Hepatocyte (in vitro differentiated cells): Measurements from ENCODE around the gene CDH4. TPM values are rescaled to one million over a fixed set of nuclear protein-coding genes. Genes with fewer than 3 reads are reported as not detected.

Source experiments
- DNase-seq: peaks from one replicate; pipeline ENCODE4 v3.0.0-alpha.2; 2016; ENCODE audit warnings: low spot score
- H2AFZ ChIP-seq: fragments of 200-600 bp; sonication (generic); 2 replicates; pipeline ENCODE4 v1.6.0; 2016; ENCODE audit warnings: antibody characterized with exemption, mild to moderate bottlenecking
- H3K27ac ChIP-seq: fragments of 200-600 bp; sonication (generic); 2 replicates; pipeline ENCODE4 v1.5.1; 2016; ENCODE audit warnings: mild to moderate bottlenecking
- H3K27me3 ChIP-seq: fragments of 200-600 bp; sonication (generic); 2 replicates; pipeline ENCODE4 v1.6.1; 2016
- H3K36me3 ChIP-seq: fragments of 200-600 bp; sonication (generic); replicated peaks from 2 replicates; pipeline ENCODE4 v1.5.1; 2016; ENCODE audit warnings: low read depth; ENCODE audit not compliant: insufficient read depth
- H3K4me1 ChIP-seq: fragments of 200-600 bp; sonication (generic); 2 replicates; pipeline ENCODE4 v1.5.1; 2016; ENCODE audit warnings: mild to moderate bottlenecking, moderate library complexity; ENCODE audit not compliant: insufficient read depth
- H3K4me2 ChIP-seq: fragments of 200-600 bp; sonication (generic); 2 replicates; pipeline ENCODE4 v1.6.0; 2016
- H3K4me3 ChIP-seq: fragments of 200-600 bp; sonication (generic); 2 replicates; pipeline ENCODE4 v1.5.1; 2016; ENCODE audit warnings: mild to moderate bottlenecking
- H3K79me2 ChIP-seq: fragments of 200-600 bp; sonication (generic); 2 replicates; pipeline ENCODE4 v1.6.0; 2017; ENCODE audit warnings: mild to moderate bottlenecking
- H3K9me2 ChIP-seq: fragments of 200-600 bp; sonication (generic); replicated peaks from 2 replicates; pipeline ENCODE4 v1.6.0; 2017; ENCODE audit warnings: mild to moderate bottlenecking; ENCODE audit not compliant: insufficient read depth
- H3K9me3 ChIP-seq: fragments of 200-600 bp; sonication (generic); 2 replicates; pipeline ENCODE4 v1.5.1; 2016; ENCODE audit warnings: low read depth, mild to moderate bottlenecking
- H4K20me1 ChIP-seq: fragments of 200-600 bp; sonication (generic); 2 replicates; pipeline ENCODE4 v1.6.0; 2016; ENCODE audit warnings: mild to moderate bottlenecking; ENCODE audit not compliant: insufficient read depth, poor library complexity, severe bottlenecking
- CTCF ChIP-seq: fragments of 200-600 bp; sonication (generic); IDR thresholded peaks from 2 replicates; pipeline ENCODE4 v1.5.1; 2016; ENCODE audit warnings: antibody characterized with exemption, mild to moderate bottlenecking; ENCODE audit not compliant: poor library complexity
- EZH2 ChIP-seq: fragments of 200-600 bp; sonication (generic); IDR thresholded peaks from 2 replicates; pipeline ENCODE4 v1.6.1; 2016; ENCODE audit warnings: antibody characterized with exemption, mild to moderate bottlenecking, borderline replicate concordance
- EZH2phosphoT487 ChIP-seq: fragments of 200-600 bp; sonication (generic); IDR thresholded peaks from one replicate; pipeline ENCODE4 v1.6.1; 2018; ENCODE audit warnings: antibody characterized with exemption, mild to moderate bottlenecking, low read depth, moderate library complexity; ENCODE audit not compliant: unreplicated experiment, severe bottlenecking
- WGBS: methylation state at CpG from one replicate; pipeline ENCODE4 v1.1.6; 2016; ENCODE audit warnings: low lambda C conversion rate; ENCODE audit errors: missing lambda C conversion rate; 5-methylcytosine and 5-hydroxymethylcytosine counted together
- polyA plus RNA-seq: library from polyadenylated mRNA; unstranded; fragments of >200 nt; fragmentation: Nextera tagmentation; extraction: Ambion mirVana; gene quantifications from 2 replicates; pipeline ENCODE4 v1.2.1, GENCODE V29; 2016
- total RNA-seq: library from RNA; depleted of rRNA; stranded (reverse); fragments of >200 nt; gene quantifications from 2 replicates; pipeline ENCODE4 v1.2.3, GENCODE V29; 2014

The CDH4 gene
- total and polyA plus RNA-seq, 2 experiments from 2014 or later = 0.53 to 0.73 TPM

DNA sequence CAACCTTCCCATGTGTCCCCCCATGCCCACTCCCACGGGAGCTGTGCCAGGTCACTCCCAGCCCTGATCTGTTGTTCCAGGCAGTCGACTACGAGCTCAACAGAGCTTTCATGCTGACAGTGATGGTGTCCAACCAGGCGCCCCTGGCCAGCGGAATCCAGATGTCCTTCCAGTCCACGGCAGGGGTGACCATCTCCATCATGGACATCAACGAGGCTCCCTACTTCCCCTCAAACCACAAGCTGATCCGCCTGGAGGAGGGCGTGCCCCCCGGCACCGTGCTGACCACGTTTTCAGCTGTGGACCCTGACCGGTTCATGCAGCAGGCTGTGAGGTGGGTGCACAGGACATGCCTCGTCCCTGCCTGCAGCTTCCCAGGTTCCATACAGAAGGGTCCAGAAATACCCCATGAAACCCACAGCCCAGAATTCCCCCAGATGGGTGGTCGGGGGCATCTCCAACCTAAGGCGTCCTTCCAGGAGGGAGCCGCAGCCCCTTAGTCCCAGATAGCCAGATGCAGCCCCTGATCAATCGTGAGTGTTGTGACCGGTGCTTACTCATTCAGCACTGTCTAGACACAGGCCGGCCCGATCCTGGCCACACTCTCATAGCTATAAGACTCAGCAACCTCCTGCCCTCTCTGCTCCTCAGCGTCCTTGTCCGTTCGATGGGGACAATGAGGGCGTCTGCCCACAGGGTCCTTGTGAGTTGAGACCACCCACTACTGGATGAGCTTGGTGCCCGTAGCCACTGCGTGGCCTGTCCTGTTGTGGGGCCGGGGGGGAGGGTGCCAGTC, 671.5 kb downstream of the CDH4 start:
- 89% methylated on average over 27 of the region's 28 CpGs for WGBS

GRCh38 chr20:61924211-61924857, 672.3 kb downstream of the CDH4 start:
- Histone ChIP-seq H3K27me3 (no peaks in the 10 kb centered on the region), H3K9me2 (no peaks in the 10 kb centered on the region), H2AFZ (no peak overlapping the region), H3K4me1 (no peaks in the 10 kb centered on the region), H3K27ac (no peak overlapping the region), H4K20me1 (no peaks in the 10 kb centered on the region), H3K9me3 (no peaks in the 10 kb centered on the region), H3K4me3 (no peak overlapping the region), H3K79me2 (no peaks in the 10 kb centered on the region), H3K36me3 (no peaks in the 10 kb centered on the region), H3K4me2 (no peak overlapping the region)
- no peak for DNase-seq
- WGBS = 94% methylated on average over 15 of the region's 19 CpGs
- TF ChIP-seq EZH2phosphoT487 = no peak
- no peak for TF ChIP-seq CTCF
- no peak for TF ChIP-seq EZH2

More for the DNA sequence above, 671.5 kb downstream of the CDH4 start:
- TF ChIP-seq EZH2 (no peak), CTCF (no peak), EZH2phosphoT487 (no peak)
- H3K9me3 ChIP-seq = no peaks in the 10 kb centered on the region
- H3K79me2 ChIP-seq = no peaks in the 10 kb centered on the region
- H2AFZ ChIP-seq = no peak overlapping the region
- H3K4me3 ChIP-seq = no peak overlapping the region
- no peaks in the 10 kb centered on the region for H3K27me3 ChIP-seq
- no peak overlapping the region for H3K27ac ChIP-seq
- no peaks in the 10 kb centered on the region for H3K4me1 ChIP-seq
- no peaks in the 10 kb centered on the region for H3K36me3 ChIP-seq
- H3K4me2 ChIP-seq = no peak overlapping the region
- no peak for DNase-seq
- H3K9me2 ChIP-seq = no peaks in the 10 kb centered on the region
- no peaks in the 10 kb centered on the region for H4K20me1 ChIP-seq

- DNase-seq = no peak
- H2AFZ ChIP-seq = no peak overlapping the region
Measured at GRCh38 chr20:61924858-61925554, 672.9 kb downstream of the CDH4 start.

More at GRCh38 chr20:61924858-61925554, 672.9 kb downstream of the CDH4 start:
- no peaks in the 10 kb centered on the region for H3K9me2 ChIP-seq
- TF ChIP-seq CTCF (no peak), EZH2 (no peak), EZH2phosphoT487 (no peak)
- H3K79me2 ChIP-seq = no peaks in the 10 kb centered on the region
- H3K27me3 ChIP-seq = no peaks in the 10 kb centered on the region
- no peak overlapping the region for H3K4me3 ChIP-seq
- H4K20me1 ChIP-seq = no peaks in the 10 kb centered on the region
- no peaks in the 10 kb centered on the region for H3K36me3 ChIP-seq
- 93% methylated on average over 32 of the region's 32 CpGs for WGBS
- H3K4me1 ChIP-seq = no peaks in the 10 kb centered on the region
- H3K27ac ChIP-seq = no peak overlapping the region
- H3K9me3 ChIP-seq = no peaks in the 10 kb centered on the region
- H3K4me2 ChIP-seq = no peak overlapping the region
